Neural cell (in vitro differentiated cells): ENCODE results near the gene RBM38.

Source experiments
- POLR2AphosphoS5 ChIP-seq: IDR thresholded peaks from 2 replicates; pipeline ENCODE4 v1.6.1; 2012
- RAD21 ChIP-seq: fragments of 450-650 bp; conservative IDR thresholded peaks from 2 replicates; pipeline ENCODE4 v1.6.1; 2014; ENCODE audit warnings: antibody characterized with exemption, mild to moderate bottlenecking, moderate library complexity
- REST ChIP-seq: IDR thresholded peaks from 2 replicates; pipeline ENCODE4 v1.6.1; 2012; ENCODE audit warnings: borderline replicate concordance
- TF ChIP-seq, protein P1 (sequence below): fragments of 450-650 bp; IDR thresholded peaks from 2 replicates; pipeline ENCODE4 v1.5.1; 2014; ENCODE audit warnings: antibody characterized with exemption, mild to moderate bottlenecking, moderate library complexity; ENCODE audit not compliant: poor library complexity, severe bottlenecking

DNA sequence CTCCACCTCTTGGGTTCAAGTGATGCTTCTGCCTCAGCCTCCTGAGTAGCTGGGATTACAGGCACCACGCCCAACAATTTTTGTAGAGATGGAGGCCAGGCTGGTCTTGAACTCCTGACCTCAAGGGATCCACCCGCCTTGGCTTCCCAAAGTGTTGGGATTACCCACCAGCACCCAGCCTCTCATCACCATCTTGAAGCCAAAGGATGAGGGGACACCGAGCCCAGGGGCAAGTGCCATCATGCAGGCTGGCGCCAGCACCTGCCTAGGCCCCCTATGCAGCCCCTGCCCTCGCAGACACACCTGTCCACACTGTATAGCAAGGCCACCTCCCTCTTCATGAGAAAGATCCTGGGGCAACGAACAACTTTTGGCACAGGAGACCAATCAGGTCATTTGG, 5.3 kb upstream of the RBM38 start:
- TF ChIP-seq REST = no peak
- no peak for TF ChIP-seq RAD21
- TF ChIP-seq, protein P1, sequence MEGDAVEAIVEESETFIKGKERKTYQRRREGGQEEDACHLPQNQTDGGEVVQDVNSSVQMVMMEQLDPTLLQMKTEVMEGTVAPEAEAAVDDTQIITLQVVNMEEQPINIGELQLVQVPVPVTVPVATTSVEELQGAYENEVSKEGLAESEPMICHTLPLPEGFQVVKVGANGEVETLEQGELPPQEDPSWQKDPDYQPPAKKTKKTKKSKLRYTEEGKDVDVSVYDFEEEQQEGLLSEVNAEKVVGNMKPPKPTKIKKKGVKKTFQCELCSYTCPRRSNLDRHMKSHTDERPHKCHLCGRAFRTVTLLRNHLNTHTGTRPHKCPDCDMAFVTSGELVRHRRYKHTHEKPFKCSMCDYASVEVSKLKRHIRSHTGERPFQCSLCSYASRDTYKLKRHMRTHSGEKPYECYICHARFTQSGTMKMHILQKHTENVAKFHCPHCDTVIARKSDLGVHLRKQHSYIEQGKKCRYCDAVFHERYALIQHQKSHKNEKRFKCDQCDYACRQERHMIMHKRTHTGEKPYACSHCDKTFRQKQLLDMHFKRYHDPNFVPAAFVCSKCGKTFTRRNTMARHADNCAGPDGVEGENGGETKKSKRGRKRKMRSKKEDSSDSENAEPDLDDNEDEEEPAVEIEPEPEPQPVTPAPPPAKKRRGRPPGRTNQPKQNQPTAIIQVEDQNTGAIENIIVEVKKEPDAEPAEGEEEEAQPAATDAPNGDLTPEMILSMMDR = no peak
- TF ChIP-seq POLR2AphosphoS5 = no peak
